ENCODE measurements around the gene PLCG2.

DNA sequence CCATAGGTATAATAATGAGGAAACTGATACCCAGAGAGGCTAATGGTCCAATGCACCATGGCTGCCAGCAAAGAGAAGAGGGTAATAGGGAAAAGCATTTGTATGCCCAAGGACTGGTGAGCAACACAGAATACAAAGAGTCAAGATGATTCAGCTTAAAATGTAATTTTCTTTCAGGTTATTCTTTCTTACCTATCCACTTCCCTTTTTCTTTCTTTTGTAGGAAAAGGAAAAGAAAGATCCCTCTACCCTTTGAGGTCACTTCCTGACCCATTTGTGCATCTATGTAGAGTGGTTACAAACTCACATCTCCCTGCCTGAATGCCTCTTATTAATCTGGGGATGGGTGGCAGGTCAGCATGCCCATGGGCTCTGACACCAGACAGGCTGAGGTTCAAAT, 3.5 kb upstream of the PLCG2 start:
- no peak for TF ChIP-seq FOXA1 (IDR thresholded peaks at IDR 0.05)
- no peak for TF ChIP-seq CTBP1 (IDR thresholded peaks at IDR 0.05; ENCODE audit: borderline replicate concordance)
- TF ChIP-seq FOXK2 (IDR thresholded peaks at IDR 0.05) = no peak
